ENCODE measurements around the gene PLEKHM3.
"Not testable (repeated sequence)": the region's sequence is repeated elsewhere in the genome, so short reads cannot be mapped to it uniquely, and the experiment has no call there.

Gene PLEKHM3

GRCh38 chr2:207952564-207953345 lies 72.6 kb downstream of the PLEKHM3 start:
- in situ Hi-C loops (cut with MboI; ENCODE audit: low sequenced_read_pairs), result no loop called here

- in situ Hi-C loops (cut with MboI; ENCODE audit: low sequenced_read_pairs), result no loop called here
These were observed 73.4 kb downstream of the PLEKHM3 start for GRCh38 chr2:207951734-207952470.

- in situ Hi-C loops (cut with MboI; ENCODE audit: low sequenced_read_pairs), result no loop called here
These were observed 74.6 kb downstream of the PLEKHM3 start for GRCh38 chr2:207950761-207951114.

GRCh38 chr2:207950063-207950760 lies 75.1 kb downstream of the PLEKHM3 start:
- in situ Hi-C loops (cut with MboI; ENCODE audit: low sequenced_read_pairs), result no loop called here

GRCh38 chr2:207949245-207949644 lies 76.1 kb downstream of the PLEKHM3 start:
- in situ Hi-C loops (cut with MboI; ENCODE audit: low sequenced_read_pairs), result not testable (repeated sequence)

GRCh38 chr2:207944979-207945600 lies 80.2 kb downstream of the PLEKHM3 start:
- in situ Hi-C loops (cut with MboI; ENCODE audit: low sequenced_read_pairs), result no loop called here

- in situ Hi-C loops (cut with MboI; ENCODE audit: low sequenced_read_pairs), result no loop called here
These were observed 81.0 kb downstream of the PLEKHM3 start for GRCh38 chr2:207944334-207944733.

GRCh38 chr2:207939342-207940108 lies 85.8 kb downstream of the PLEKHM3 start:
- in situ Hi-C loops (cut with MboI; ENCODE audit: low sequenced_read_pairs), result no loop called here

- in situ Hi-C loops (cut with MboI; ENCODE audit: low sequenced_read_pairs), result no loop called here
These were observed 86.4 kb downstream of the PLEKHM3 start for GRCh38 chr2:207938886-207939285.

GRCh38 chr2:207938415-207938814 lies 86.9 kb downstream of the PLEKHM3 start:
- in situ Hi-C loops (cut with MboI; ENCODE audit: low sequenced_read_pairs), result no loop called here

GRCh38 chr2:207937823-207938222 lies 87.5 kb downstream of the PLEKHM3 start:
- in situ Hi-C loops (cut with MboI; ENCODE audit: low sequenced_read_pairs), result no loop called here

GRCh38 chr2:207937253-207937652 lies 88.1 kb downstream of the PLEKHM3 start:
- in situ Hi-C loops (cut with MboI; ENCODE audit: low sequenced_read_pairs), result no loop called here

- in situ Hi-C loops (cut with MboI; ENCODE audit: low sequenced_read_pairs), result no loop called here
These were observed 88.9 kb downstream of the PLEKHM3 start for GRCh38 chr2:207936380-207936779.

GRCh38 chr2:207935991-207936370 lies 89.3 kb downstream of the PLEKHM3 start:
- in situ Hi-C loops (cut with MboI; ENCODE audit: low sequenced_read_pairs), result no loop called here

GRCh38 chr2:207935121-207935990 lies 90.0 kb downstream of the PLEKHM3 start:
- in situ Hi-C loops (cut with MboI; ENCODE audit: low sequenced_read_pairs), result no loop called here

- in situ Hi-C loops (cut with MboI; ENCODE audit: low sequenced_read_pairs), result no loop called here
These were observed 90.6 kb downstream of the PLEKHM3 start for GRCh38 chr2:207934720-207935119.

GRCh38 chr2:207933396-207934065 lies 91.8 kb downstream of the PLEKHM3 start:
- in situ Hi-C loops (cut with MboI; ENCODE audit: low sequenced_read_pairs), result no loop called here

- in situ Hi-C loops (cut with MboI; ENCODE audit: low sequenced_read_pairs), result no loop called here
These were observed 93.2 kb downstream of the PLEKHM3 start for GRCh38 chr2:207932106-207932505.

GRCh38 chr2:207930747-207931146 lies 94.6 kb downstream of the PLEKHM3 start:
- in situ Hi-C loops (cut with MboI; ENCODE audit: low sequenced_read_pairs), result no loop called here
